Esophagus muscularis mucosa (tissue), 3 donors: ENCODE results near the gene SIT1.

Experiments
- POLR2A ChIP-seq: fragments of 450-650 bp; IDR thresholded peaks from one replicate; pipeline ENCODE4 v1.6.1; 2017; ENCODE audit warnings: antibody characterized with exemption, moderate library complexity, mild to moderate bottlenecking, low read depth
- POLR2AphosphoS5 ChIP-seq, 2 donors: sonication (generic); formaldehyde crosslinking; IDR thresholded peaks; one replicate each; pipeline ENCODE4 v1.6.1; 2017; ENCODE audit warnings: antibody characterized with exemption in 2 of 2
- TF ChIP-seq, protein P1 (sequence below), 3 experiments: fragments of 200-600 bp in 2 of 3; fragments of 450-650 bp in 1 of 3; sonication (generic) in 2 of 3; IDR thresholded peaks; one replicate each; pipeline ENCODE4 v1.5.1; 2017 to 2019; ENCODE audit warnings: antibody characterized with exemption in 3 of 3, mild to moderate bottlenecking in 2 of 3, moderate library complexity in 1 of 3

DNA sequence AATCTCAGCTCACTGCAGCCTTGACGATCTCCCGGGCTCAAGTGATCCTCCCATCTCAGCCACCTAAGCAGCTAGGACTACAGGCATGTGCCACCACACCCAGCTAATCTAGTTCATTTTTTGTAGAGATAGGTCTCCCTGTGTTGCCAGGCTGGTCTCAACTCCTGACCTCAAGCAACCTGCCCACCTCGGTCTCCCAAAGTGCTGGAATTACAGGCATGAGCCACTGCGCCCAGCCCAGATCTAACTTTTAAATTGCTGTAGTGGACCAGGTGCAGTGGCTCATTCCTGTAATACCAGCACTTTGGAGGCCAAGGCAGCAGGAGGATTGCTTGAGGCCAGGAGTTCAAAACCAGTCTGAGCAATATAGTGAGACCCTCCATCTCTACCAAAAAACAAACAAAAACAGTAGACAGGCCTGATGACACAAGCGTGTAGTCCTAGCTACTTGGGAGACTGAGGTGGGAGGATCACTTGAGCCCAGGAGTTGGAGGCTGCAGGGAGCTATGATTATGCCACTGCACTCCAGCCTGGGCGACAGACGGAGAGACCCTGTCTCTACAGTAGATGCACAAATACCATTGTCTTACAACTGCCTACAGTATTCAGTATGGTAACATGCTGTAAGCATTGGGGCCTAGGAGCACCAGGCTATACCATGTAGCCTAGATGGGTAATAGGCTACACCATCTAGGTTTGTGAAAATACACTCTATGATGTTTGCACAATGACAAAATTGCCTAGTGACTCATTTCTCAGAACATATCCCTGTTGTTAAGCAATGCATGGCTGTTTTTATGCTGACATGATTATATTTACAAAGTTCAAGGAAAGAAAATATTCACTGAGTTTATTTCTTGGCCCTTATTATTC lies 1.5 kb upstream of the SIT1 start:
- TF ChIP-seq POLR2A (no peak), POLR2AphosphoS5 (IDR thresholded peaks at IDR 0.05) (no peak)
- TF ChIP-seq, protein P1, sequence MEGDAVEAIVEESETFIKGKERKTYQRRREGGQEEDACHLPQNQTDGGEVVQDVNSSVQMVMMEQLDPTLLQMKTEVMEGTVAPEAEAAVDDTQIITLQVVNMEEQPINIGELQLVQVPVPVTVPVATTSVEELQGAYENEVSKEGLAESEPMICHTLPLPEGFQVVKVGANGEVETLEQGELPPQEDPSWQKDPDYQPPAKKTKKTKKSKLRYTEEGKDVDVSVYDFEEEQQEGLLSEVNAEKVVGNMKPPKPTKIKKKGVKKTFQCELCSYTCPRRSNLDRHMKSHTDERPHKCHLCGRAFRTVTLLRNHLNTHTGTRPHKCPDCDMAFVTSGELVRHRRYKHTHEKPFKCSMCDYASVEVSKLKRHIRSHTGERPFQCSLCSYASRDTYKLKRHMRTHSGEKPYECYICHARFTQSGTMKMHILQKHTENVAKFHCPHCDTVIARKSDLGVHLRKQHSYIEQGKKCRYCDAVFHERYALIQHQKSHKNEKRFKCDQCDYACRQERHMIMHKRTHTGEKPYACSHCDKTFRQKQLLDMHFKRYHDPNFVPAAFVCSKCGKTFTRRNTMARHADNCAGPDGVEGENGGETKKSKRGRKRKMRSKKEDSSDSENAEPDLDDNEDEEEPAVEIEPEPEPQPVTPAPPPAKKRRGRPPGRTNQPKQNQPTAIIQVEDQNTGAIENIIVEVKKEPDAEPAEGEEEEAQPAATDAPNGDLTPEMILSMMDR (IDR thresholded peaks at IDR 0.05), result no peak
